Endodermal cell (in vitro differentiated cells): ENCODE data around the gene PPFIBP2. TPM values are rescaled to one million over a fixed set of nuclear protein-coding genes. Genes with fewer than 3 reads are reported as not detected.

Experiments
- DNase-seq: peaks from one replicate; pipeline ENCODE4 v3.0.0-alpha.2; 2017
- H3K27ac ChIP-seq: 2 replicates; pipeline ENCODE4 v1.5.1; 2013; ENCODE audit warnings: mild to moderate bottlenecking, low read depth, low read length, moderate library complexity
- H3K27me3 ChIP-seq: 2 replicates; pipeline ENCODE4 v1.6.1; 2013; ENCODE audit warnings: mild to moderate bottlenecking, low read length, moderate library complexity; ENCODE audit not compliant: insufficient read depth, control insufficient read depth, poor library complexity, severe bottlenecking
- H3K36me3 ChIP-seq: 2 replicates; pipeline ENCODE4 v1.7.0; 2013; ENCODE audit warnings: mild to moderate bottlenecking, low read length, moderate library complexity; ENCODE audit not compliant: control insufficient read depth, insufficient read depth
- H3K4me1 ChIP-seq: one replicate; pipeline ENCODE4 v1.7.0; 2013; ENCODE audit warnings: low read length; ENCODE audit not compliant: control insufficient read depth, insufficient read depth
- H3K4me3 ChIP-seq: 2 replicates; pipeline ENCODE4 v1.5.1; 2013; ENCODE audit warnings: mild to moderate bottlenecking, low read length, moderate library complexity
- H3K9ac ChIP-seq: 2 replicates; pipeline ENCODE4 v1.6.1; 2013; ENCODE audit warnings: mild to moderate bottlenecking, low read length, moderate library complexity; ENCODE audit not compliant: poor library complexity, severe bottlenecking; ENCODE audit errors: extremely low read depth
- H3K9me3 ChIP-seq: 2 replicates; pipeline ENCODE4 v1.6.1; 2013; ENCODE audit warnings: mild to moderate bottlenecking, low read length, moderate library complexity; ENCODE audit not compliant: control insufficient read depth
- H3K27ac Mint-ChIP-seq: 2 replicates; pipeline ENCODE4 v1.8.0; 2020; ENCODE audit warnings: mixed read lengths
- H3K27me3 Mint-ChIP-seq: 2 replicates; pipeline ENCODE4 v1.8.0; 2021; ENCODE audit warnings: mild to moderate bottlenecking, mixed read lengths; ENCODE audit not compliant: insufficient read depth
- H3K36me3 Mint-ChIP-seq: 2 replicates; pipeline ENCODE4 v1.8.0; 2020; ENCODE audit warnings: low read depth, mixed read lengths
- H3K4me1 Mint-ChIP-seq: 2 replicates; pipeline ENCODE4 v1.8.0; 2020; ENCODE audit warnings: mixed read lengths
- H3K4me3 Mint-ChIP-seq: 2 replicates; pipeline ENCODE4 v1.8.0; 2020; ENCODE audit warnings: mild to moderate bottlenecking, moderate library complexity, mixed read lengths
- H3K9me3 Mint-ChIP-seq: 2 replicates; pipeline ENCODE4 v1.8.0; 2020; ENCODE audit warnings: mild to moderate bottlenecking, mixed read lengths
- WGBS, 2 experiments: methylation state at CpG; one replicate each; pipeline versions ENCODE4 v1.1.5 to v1.1.7; 2013; ENCODE audit warnings: missing lambda C conversion rate in 2 of 2, mixed read lengths in 1 of 2; ENCODE audit not compliant: insufficient coverage in 1 of 2, insufficient read length in 1 of 2; 5-methylcytosine and 5-hydroxymethylcytosine counted together
- total RNA-seq, 2 donors: library from RNA; stranded (reverse); fragmentation: NEBNext Ultra II Directional in 1 of 2; extraction: Animal tissue kit (Norgen Biotek cat#: 25700) in 1 of 2; gene quantifications; 2 replicates in 1 of 2; 3 replicates in 1 of 2; pipeline ENCODE4 v1.2.1, GENCODE V29; 2021
- TF ChIP-seq, protein P1 (sequence below): fragments of 200-600 bp; sonication (generic); conservative IDR thresholded peaks from 2 replicates; pipeline ENCODE4 v1.5.0; 2021; ENCODE audit warnings: antibody characterized with exemption, mild to moderate bottlenecking

The PPFIBP2 gene
- total RNA-seq, 2 donors from 2014 or later, result 149 to 195 TPM

DNA sequence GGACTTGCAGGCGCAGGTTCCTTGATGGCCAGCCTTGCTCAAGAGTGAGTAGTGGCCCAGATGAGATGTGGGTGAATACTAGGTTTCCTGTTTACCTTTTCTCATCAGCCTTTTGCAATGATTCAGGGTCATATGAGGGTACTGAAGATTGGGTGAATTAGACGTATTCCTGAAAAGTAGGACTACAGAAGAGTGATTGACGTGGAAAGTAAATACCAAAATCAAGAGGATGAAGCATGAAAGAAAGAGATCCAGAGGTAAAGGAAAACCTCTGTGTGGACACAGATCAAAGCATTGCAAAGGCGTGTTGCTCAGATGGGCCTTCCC, 99.6 kb downstream of the PPFIBP2 start:
- Mint-ChIP-seq H3K9me3 (no peaks in the 10 kb centered on the region), H3K36me3 (peaks cover 85% of the 10 kb centered on the region), H3K27me3 (no peaks in the 10 kb centered on the region), H3K4me3 (no peak overlapping the region), H3K27ac (no peak overlapping the region), H3K4me1 (peaks cover 56% of the 10 kb centered on the region)
- Histone ChIP-seq H3K4me1 (peaks cover 10% of the 10 kb centered on the region), H3K36me3 (peaks cover 83% of the 10 kb centered on the region), H3K27me3 (no peaks in the 10 kb centered on the region), H3K4me3 (no peak overlapping the region), H3K9ac (no peak overlapping the region), H3K27ac (no peak overlapping the region), H3K9me3 (no peaks in the 10 kb centered on the region)
- WGBS, 2 experiments, result 79 to 87% methylated on average over 4 of the region's 4 CpGs
- TF ChIP-seq, protein P1, sequence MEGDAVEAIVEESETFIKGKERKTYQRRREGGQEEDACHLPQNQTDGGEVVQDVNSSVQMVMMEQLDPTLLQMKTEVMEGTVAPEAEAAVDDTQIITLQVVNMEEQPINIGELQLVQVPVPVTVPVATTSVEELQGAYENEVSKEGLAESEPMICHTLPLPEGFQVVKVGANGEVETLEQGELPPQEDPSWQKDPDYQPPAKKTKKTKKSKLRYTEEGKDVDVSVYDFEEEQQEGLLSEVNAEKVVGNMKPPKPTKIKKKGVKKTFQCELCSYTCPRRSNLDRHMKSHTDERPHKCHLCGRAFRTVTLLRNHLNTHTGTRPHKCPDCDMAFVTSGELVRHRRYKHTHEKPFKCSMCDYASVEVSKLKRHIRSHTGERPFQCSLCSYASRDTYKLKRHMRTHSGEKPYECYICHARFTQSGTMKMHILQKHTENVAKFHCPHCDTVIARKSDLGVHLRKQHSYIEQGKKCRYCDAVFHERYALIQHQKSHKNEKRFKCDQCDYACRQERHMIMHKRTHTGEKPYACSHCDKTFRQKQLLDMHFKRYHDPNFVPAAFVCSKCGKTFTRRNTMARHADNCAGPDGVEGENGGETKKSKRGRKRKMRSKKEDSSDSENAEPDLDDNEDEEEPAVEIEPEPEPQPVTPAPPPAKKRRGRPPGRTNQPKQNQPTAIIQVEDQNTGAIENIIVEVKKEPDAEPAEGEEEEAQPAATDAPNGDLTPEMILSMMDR, result no peak
- DNase-seq, result no peak

DNA sequence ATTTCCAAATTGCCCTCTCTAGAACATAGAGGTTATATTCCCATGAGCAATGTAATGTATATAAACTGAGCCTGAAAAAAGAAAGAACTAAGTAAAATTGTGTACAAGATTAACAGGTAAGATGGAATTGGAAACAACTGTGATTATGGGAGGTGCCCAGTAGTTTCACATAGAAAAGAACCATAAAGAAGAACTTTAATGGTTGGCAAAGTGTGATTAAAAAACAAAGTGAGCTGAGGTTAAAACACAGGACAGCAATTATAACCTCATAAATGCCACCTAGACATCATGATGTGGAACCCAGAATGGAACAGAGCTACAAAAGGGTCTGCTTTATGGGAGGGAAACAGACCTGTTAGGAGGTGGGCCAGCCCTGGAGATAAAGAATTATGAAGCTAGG, 100.9 kb downstream of the PPFIBP2 start:
- Histone ChIP-seq H3K27me3 (no peaks in the 10 kb centered on the region), H3K4me3 (no peak overlapping the region), H3K36me3 (peaks cover 86% of the 10 kb centered on the region), H3K9ac (no peak overlapping the region), H3K4me1 (peaks cover 10% of the 10 kb centered on the region), H3K27ac (no peak overlapping the region), H3K9me3 (no peaks in the 10 kb centered on the region)
- Mint-ChIP-seq H3K4me1 (peaks cover 50% of the 10 kb centered on the region), H3K9me3 (no peaks in the 10 kb centered on the region), H3K27me3 (no peaks in the 10 kb centered on the region), H3K36me3 (peaks cover 79% of the 10 kb centered on the region), H3K4me3 (no peak overlapping the region), H3K27ac (no peak overlapping the region)
- TF ChIP-seq, protein P1, result no peak
- DNase-seq, result no peak

DNA sequence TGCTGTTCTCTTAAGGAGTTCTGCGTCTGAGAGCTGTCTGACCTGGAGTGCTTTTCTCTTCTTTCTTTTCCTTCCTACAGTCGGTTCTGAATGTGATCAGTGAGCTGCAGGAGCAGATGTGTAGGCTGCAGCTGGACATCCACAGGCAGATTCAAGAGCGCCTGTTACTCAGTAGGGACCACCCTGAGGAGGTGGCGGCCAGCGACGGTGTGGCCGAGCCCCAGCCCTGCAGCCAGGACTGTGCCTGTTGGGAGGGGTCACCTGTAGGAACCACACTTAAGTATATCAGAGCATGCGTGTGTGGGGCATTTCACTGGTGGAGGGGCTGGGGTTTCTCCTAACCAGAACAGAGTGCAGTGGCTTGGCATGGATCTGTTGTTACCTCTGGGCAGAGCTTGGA, 103.2 kb downstream of the PPFIBP2 start:
- Mint-ChIP-seq H3K27me3 (no peaks in the 10 kb centered on the region), H3K4me3 (no peak overlapping the region), H3K9me3 (no peaks in the 10 kb centered on the region), H3K4me1 (peaks cover 32% of the 10 kb centered on the region), H3K36me3 (peaks cover 73% of the 10 kb centered on the region), H3K27ac (peak overlapping the region; percentile 0)
- no peak overlapping the region for H3K27ac ChIP-seq
- H3K4me3 ChIP-seq, result no peak overlapping the region
- H3K9me3 ChIP-seq, result no peaks in the 10 kb centered on the region
- no peaks in the 10 kb centered on the region for H3K27me3 ChIP-seq
- DNase-seq, result no peak
- H3K9ac ChIP-seq, result no peak overlapping the region
- 96 to 100% methylated on average over 6 to 8 of the region's 8 CpGs for WGBS, 2 experiments
- H3K36me3 ChIP-seq, result peaks cover 89% of the 10 kb centered on the region
- TF ChIP-seq, protein P1, result no peak
- peaks cover 3% of the 10 kb centered on the region for H3K4me1 ChIP-seq
